Upper lobe of left lung (tissue), 4 donors: ENCODE measurements around the gene AK9.

Experiments used
- POLR2A ChIP-seq, 4 donors: fragments of 450-650 bp; IDR thresholded peaks; one replicate each; pipeline ENCODE4 v1.5.1; 2016 to 2017; ENCODE audit warnings: antibody characterized with exemption in 4 of 4, mild to moderate bottlenecking in 2 of 4
- TF ChIP-seq, protein P1 (sequence below), 6 experiments: fragments of 450-650 bp in 4 of 6; fragments of 200-600 bp in 2 of 6; sonication (generic) in 2 of 6; IDR thresholded peaks; one replicate each; pipeline ENCODE4 v1.5.1; 2016 to 2019; ENCODE audit warnings: antibody characterized with exemption in 6 of 6

DNA sequence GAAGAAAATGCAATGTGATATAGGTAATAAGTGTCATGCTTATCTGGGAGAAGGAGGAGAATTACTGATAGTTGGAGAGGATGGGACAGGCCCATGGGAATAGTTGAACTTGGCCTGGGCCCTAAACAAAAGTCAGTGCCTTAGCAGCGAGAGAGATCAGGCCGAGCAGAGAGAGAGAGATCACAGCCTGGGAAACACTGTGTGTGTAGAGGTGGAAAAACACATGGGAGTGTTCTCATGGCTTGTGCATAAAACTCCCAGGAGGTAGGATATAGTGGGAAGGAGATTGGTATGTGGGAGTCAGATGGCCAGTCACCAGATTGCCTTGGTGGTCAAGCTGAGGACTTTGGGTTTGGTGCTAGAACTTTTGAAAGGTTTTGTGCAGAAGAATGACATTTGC, 47.7 kb upstream of the AK9 start:
- TF ChIP-seq, protein P1, sequence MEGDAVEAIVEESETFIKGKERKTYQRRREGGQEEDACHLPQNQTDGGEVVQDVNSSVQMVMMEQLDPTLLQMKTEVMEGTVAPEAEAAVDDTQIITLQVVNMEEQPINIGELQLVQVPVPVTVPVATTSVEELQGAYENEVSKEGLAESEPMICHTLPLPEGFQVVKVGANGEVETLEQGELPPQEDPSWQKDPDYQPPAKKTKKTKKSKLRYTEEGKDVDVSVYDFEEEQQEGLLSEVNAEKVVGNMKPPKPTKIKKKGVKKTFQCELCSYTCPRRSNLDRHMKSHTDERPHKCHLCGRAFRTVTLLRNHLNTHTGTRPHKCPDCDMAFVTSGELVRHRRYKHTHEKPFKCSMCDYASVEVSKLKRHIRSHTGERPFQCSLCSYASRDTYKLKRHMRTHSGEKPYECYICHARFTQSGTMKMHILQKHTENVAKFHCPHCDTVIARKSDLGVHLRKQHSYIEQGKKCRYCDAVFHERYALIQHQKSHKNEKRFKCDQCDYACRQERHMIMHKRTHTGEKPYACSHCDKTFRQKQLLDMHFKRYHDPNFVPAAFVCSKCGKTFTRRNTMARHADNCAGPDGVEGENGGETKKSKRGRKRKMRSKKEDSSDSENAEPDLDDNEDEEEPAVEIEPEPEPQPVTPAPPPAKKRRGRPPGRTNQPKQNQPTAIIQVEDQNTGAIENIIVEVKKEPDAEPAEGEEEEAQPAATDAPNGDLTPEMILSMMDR (IDR thresholded peaks at IDR 0.05) = no peak
- TF ChIP-seq POLR2A (IDR thresholded peaks at IDR 0.05) = no peak
